ENCODE data around the gene FRYL.
"Not testable (repeated sequence)": the region's sequence is repeated elsewhere in the genome, so short reads cannot be mapped to it uniquely, and the experiment has no call there.

Gene FRYL

GRCh38 chr4:48748949-48749596, 31.0 kb downstream of the FRYL start:
- in situ Hi-C loops (cut with MboI; ENCODE audit: low sequenced_read_pairs) = no loop called here

GRCh38 chr4:48746608-48747362, 33.3 kb downstream of the FRYL start:
- in situ Hi-C loops (cut with MboI; ENCODE audit: low sequenced_read_pairs) = no loop called here

GRCh38 chr4:48745223-48745622, 34.9 kb downstream of the FRYL start:
- in situ Hi-C loops (cut with MboI; ENCODE audit: low sequenced_read_pairs) = not testable (repeated sequence)

DNA sequence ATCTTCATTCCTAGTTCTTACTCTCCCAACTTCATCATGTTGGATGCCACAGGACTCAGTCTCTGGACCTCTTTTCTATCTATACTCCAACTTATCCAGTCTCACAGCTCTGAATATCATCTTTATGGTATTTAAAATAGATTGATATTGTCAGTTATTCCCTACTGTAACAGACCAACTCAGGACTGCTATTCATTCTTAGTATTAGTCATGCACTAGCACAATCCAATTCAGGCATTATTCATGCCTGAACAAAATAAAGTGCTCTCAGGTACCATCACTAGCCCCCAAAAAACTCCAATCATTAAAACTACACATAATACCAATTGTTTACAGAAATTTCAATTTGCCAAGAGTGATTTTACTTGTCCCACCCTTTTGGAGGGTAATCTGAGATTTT, 37.7 kb downstream of the FRYL start:
- in situ Hi-C loops (cut with MboI; ENCODE audit: low sequenced_read_pairs) = no loop called here

DNA sequence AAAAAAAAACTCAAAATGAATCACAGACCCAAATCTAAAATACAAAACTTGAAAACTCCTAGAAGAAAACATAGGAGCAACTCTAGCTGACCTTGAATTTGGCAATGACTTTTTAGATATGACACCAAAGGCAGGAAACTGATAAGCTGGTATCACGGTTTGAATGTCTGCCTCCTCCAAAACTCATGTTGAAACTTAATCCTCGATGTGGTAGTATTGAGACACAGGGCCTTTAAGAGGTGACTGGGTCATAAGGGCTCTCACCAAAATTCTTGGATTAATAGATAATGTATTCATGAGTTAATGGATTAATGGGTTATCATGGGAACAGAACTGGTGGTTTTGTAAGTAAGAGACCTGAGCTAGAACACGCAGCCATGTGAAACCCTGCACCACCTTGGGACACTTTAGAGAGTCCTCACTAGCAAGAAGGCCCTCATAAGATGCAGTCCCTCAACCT, 40.5 kb downstream of the FRYL start:
- in situ Hi-C loops (cut with MboI; ENCODE audit: low sequenced_read_pairs) = no loop called here

DNA sequence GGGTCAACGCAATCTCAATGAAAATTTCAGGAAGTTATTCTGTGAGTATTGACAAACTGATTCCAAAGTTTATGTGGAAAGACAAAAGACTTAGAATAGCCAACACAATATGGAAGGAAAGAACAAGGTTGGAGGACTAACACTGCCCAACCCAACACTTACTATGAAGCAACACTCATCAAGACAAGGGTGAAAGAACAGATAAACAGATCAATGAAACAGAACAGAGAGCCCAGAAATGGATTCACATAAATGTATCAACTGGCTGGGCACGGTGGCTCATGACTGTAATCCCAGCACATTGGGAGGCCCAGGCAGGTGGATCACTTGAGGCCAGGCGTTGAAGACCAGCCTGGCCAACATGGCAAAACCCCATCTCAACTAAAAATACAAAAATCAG, 41.2 kb downstream of the FRYL start:
- in situ Hi-C loops (cut with MboI; ENCODE audit: low sequenced_read_pairs) = no loop called here

DNA sequence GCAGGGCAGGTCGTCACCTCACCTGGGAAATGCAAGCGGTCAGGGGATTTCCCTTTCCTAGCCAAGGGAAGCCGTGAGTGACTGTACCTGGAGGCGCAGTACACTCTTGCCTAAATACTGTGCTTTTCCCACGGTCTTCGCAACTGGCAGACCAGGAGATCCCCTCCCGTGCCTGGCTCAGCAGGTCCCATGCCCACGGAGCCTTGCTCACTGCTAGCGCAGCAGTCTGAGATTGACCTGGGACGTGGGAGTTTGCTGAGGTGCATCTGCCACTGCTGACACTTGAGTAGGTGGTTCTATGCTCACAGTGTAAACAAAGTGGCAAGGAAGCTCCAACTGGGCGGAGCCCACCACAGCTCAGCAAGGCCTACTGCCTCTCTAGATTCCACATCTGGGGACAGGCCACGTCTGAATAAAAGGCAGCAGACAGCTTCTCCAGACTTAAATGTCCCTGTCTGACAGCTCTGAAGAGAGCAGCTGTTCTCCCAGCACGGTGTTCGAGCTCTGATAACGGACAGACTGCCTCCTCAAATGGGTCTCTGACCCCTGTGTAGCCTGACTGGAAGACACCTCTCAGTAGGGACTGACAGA, 51.1 kb downstream of the FRYL start:
- in situ Hi-C loops (cut with MboI; ENCODE audit: low sequenced_read_pairs) = not testable (repeated sequence)

DNA sequence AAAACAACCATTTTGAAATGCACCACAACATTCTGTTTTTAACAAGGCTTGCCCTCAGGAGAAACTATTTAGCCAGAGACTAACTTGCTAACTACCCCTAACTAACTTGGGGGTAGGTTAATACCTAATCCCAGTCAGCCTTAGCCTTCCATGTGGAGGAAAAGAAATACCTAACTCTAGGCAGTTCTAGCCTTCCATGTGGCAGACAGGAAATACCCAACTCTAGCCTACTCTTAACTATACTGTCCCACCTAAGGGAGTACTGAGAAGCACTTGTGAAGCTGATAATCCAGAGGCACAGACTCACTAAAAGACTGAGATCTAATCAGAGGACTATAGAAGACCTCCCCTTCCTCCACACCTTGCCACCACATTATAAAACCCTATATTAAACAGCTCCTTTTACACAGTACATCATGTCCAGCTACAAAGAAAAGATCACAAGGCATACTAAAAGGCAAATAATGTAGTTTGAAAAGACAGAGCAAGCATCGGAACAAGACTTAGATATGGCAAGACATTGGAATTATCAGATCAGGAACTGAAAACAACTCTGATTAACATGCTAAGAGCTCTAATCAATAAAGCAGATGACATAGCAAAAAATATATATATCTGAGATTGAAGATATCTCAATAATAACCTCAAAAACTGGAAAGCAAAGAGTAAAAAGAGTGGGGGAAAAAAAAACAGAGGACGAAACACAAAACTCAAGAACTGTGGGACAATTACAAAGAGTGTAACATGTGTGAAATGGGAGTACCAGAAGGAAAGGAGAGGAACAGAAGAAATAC, 52.2 kb downstream of the FRYL start:
- in situ Hi-C loops (cut with MboI; ENCODE audit: low sequenced_read_pairs) = no loop called here

- in situ Hi-C loops (cut with MboI; ENCODE audit: low sequenced_read_pairs) = no loop called here
Measured at GRCh38 chr4:48725414-48725813, 54.7 kb downstream of the FRYL start.

- in situ Hi-C loops (cut with MboI; ENCODE audit: low sequenced_read_pairs) = no loop called here
Measured at GRCh38 chr4:48722509-48723446, 57.3 kb downstream of the FRYL start.

DNA sequence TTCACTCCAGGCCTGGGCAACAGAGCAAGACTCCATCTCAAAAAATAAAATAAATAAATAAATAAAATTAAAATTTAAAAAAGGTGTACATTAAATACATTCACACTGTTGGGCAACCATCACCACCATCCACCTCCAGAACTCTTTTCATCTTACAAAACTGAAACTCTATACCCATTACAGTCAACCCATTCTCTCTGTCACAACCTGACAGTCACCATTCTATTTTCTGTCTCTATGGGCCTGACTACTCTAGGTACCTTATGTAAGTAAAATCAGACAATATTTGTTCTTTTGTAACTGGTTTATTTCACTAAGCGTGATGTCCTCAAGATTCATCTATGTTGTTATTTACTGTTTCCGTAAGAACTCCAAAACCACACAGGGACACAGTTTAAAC, 59.6 kb downstream of the FRYL start:
- in situ Hi-C loops (cut with MboI; ENCODE audit: low sequenced_read_pairs) = no loop called here

- in situ Hi-C loops (cut with MboI; ENCODE audit: low sequenced_read_pairs) = no loop called here
Measured at GRCh38 chr4:48718818-48719465, 61.1 kb downstream of the FRYL start.

GRCh38 chr4:48716285-48716684, 63.8 kb downstream of the FRYL start:
- in situ Hi-C loops (cut with MboI; ENCODE audit: low sequenced_read_pairs) = not testable (repeated sequence)

GRCh38 chr4:48710446-48711209, 69.5 kb downstream of the FRYL start:
- in situ Hi-C loops (cut with MboI; ENCODE audit: low sequenced_read_pairs) = no loop called here

GRCh38 chr4:48709901-48710300, 70.2 kb downstream of the FRYL start:
- in situ Hi-C loops (cut with MboI; ENCODE audit: low sequenced_read_pairs) = no loop called here

GRCh38 chr4:48708610-48709009, 71.5 kb downstream of the FRYL start:
- in situ Hi-C loops (cut with MboI; ENCODE audit: low sequenced_read_pairs) = no loop called here

- in situ Hi-C loops (cut with MboI; ENCODE audit: low sequenced_read_pairs) = no loop called here
Measured at GRCh38 chr4:48706736-48707135, 73.3 kb downstream of the FRYL start.

DNA sequence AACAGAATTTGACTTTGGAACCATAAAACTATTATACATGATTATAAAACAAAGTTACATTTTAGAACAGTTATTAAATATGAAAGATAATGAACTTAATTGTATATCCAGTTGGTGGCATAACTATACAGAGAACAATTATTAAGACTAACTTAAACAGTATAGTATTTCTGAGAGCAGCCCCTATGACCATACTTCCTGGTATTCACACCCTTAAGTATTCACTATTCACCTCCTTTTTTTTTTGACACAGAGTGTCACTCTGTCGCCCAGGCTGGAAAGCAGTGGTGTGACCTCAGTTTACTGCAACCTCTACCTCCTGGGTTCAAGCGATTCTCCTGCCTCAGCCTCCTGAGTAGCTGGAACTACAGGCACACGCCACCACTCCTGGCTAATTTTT, 74.5 kb downstream of the FRYL start:
- in situ Hi-C loops (cut with MboI; ENCODE audit: low sequenced_read_pairs) = no loop called here

Measured in HL-60/S4 treated with phorbol 12-myristate 13-acetate at 8.2 ng/mL for 4 days and 3 days (cell line).